ENCODE measurements around the gene HS3ST1.

DNA sequence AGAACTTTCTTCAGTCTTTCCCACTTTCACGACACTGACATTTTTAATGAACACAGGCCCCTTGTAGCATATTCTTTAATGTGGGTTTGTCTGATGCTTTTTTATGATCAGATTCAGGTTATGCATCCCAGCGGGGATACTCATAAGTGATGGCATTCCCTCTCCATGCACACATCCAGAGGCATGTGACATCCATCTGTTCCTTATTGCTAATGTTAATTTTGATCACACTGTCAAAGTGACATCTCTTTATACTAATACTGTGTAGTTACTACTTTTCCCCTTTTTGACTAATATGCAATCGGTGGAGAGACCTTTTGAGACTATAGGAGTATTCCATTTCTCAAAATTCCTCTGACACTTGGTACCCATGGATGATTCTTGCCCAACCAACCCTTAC lies 43.8 kb upstream of the HS3ST1 start:
- no peak for TF ChIP-seq CTCF (IDR thresholded peaks at IDR 0.05)
- TF ChIP-seq EP300 (IDR thresholded peaks at IDR 0.05), result no peak
- TF ChIP-seq POLR2A (IDR thresholded peaks at IDR 0.05; ENCODE audit: low read depth), result no peak
- no peak for TF ChIP-seq POLR2AphosphoS5 (IDR thresholded peaks at IDR 0.05)

Measured in esophagus muscularis mucosa (tissue), 4 donors.